Measurements from ENCODE around the gene FSTL3. TPM values are rescaled to one million over a fixed set of nuclear protein-coding genes. Genes with fewer than 3 reads are reported as not detected.

Gene FSTL3
- total RNA-seq, 3 donors from 2014 or later (not counting 1 experiment from before 2014, with no cell fraction given) = 1.5 to 1.9 (median 1.5) TPM

- Histone ChIP-seq H3K27me3 (ENCODE audit: control insufficient read depth, insufficient read depth, low read length) (no peaks in the 10 kb centered on the region), H3K4me1 (ENCODE audit: control insufficient read depth, insufficient read depth, low read length) (peaks cover 33% of the 10 kb centered on the region), H3K9me3 (ENCODE audit: control insufficient read depth, insufficient read depth, low read length) (no peaks in the 10 kb centered on the region), H3K36me3 (ENCODE audit: control insufficient read depth, insufficient read depth, low read length) (peaks cover 5% of the 10 kb centered on the region), H3K27ac (ENCODE audit: low read length) (peak overlapping the region; percentile 79), H3K4me3 (ENCODE audit: low read length) (peak overlapping the region; percentile 58)
- WGBS (ENCODE audit: insufficient coverage) = 33% methylated on average over 32 of the region's 32 CpGs
- intact Hi-C loops (cut with micrococcal nuclease) = no loop called here
- Mint-ChIP-seq H3K9me3 (no peaks in the 10 kb centered on the region), H3K27me3 (ENCODE audit: low read depth in 2 of 2) (no peaks in the 10 kb centered on the region), H3K4me1 (peaks cover 10 to 30% of the 10 kb centered on the region in 2 donors), H3K4me3 (peak overlapping the region; percentile 82), H3K36me3 (no peaks in the 10 kb centered on the region), H3K27ac (peak overlapping the region; percentile 87 to 95)
- DNase-seq = no peak
- TF ChIP-seq CTCF (IDR thresholded peaks at IDR 0.05) = no peak
- peak in 1 of 3 donors; percentile 3 for ATAC-seq
Observed at GRCh38 chr19:633786-634639, 42.2 kb upstream of the FSTL3 start.

DNA sequence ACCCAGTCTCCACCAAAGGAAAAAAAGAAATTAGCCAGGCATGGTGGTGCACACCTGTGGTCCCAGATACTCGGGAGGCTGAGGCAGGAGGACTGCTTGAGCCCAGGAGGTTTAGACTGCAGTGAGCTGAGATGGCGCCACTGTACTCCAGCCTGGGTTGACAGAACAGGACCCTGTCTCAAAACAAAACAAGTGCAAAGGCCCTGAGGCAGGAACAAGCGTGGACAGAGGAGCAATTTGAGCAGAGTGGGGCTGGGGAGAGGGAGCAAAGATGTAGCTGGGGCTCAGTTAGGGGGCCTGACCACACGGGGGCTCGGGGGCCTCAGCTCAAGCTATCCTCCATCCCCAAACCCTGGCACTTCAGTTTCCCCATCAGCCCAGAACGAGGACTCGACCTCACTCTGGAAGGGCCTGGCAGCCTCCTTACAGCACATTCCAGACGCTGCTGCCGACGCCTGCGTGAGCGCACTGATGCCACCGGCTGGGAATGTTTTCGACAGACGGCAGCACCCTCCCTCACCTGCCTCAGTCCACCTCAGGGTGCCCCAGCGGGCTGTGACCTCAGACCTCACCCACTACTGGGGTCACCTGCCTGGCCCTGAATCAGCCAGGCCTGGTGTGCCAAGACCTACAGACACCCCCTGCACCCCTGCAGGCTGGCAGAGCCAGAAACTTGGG is 41.1 kb upstream of the FSTL3 start:
- Histone ChIP-seq H3K36me3 (ENCODE audit: control insufficient read depth, insufficient read depth, low read length) (peaks cover 5% of the 10 kb centered on the region), H3K27me3 (ENCODE audit: control insufficient read depth, insufficient read depth, low read length) (no peaks in the 10 kb centered on the region), H3K9me3 (ENCODE audit: control insufficient read depth, insufficient read depth, low read length) (no peaks in the 10 kb centered on the region), H3K4me1 (ENCODE audit: control insufficient read depth, insufficient read depth, low read length) (peaks cover 39% of the 10 kb centered on the region), H3K27ac (ENCODE audit: low read length) (no peak overlapping the region), H3K4me3 (ENCODE audit: low read length) (no peak overlapping the region)
- Mint-ChIP-seq H3K4me1 (peaks cover 16 to 37% of the 10 kb centered on the region in 2 donors), H3K36me3 (no peaks in the 10 kb centered on the region), H3K27ac (no peak overlapping the region), H3K4me3 (no peak overlapping the region), H3K9me3 (no peaks in the 10 kb centered on the region), H3K27me3 (ENCODE audit: low read depth in 2 of 2) (no peaks in the 10 kb centered on the region)
- no peak for TF ChIP-seq CTCF (IDR thresholded peaks at IDR 0.05)
- WGBS (ENCODE audit: insufficient coverage) = 96% methylated on average over 16 of the region's 16 CpGs
- DNase-seq (no peak), ATAC-seq (no peak)
- intact Hi-C loops (cut with micrococcal nuclease) = no loop called here

- no peak for TF ChIP-seq CTCF (IDR thresholded peaks at IDR 0.05)
- WGBS (ENCODE audit: insufficient coverage) = 68% methylated on average over 17 of the region's 17 CpGs
- Histone ChIP-seq H3K27me3 (ENCODE audit: control insufficient read depth, insufficient read depth, low read length) (no peaks in the 10 kb centered on the region), H3K9me3 (ENCODE audit: control insufficient read depth, insufficient read depth, low read length) (no peaks in the 10 kb centered on the region), H3K36me3 (ENCODE audit: control insufficient read depth, insufficient read depth, low read length) (no peaks in the 10 kb centered on the region), H3K27ac (ENCODE audit: low read length) (no peak overlapping the region), H3K4me1 (ENCODE audit: control insufficient read depth, insufficient read depth, low read length) (peaks cover 21% of the 10 kb centered on the region), H3K4me3 (ENCODE audit: low read length) (peak overlapping the region; percentile 42)
- Mint-ChIP-seq H3K4me3 (peak overlapping the region; percentile 96), H3K27ac (peak overlapping the region; percentile 89 to 95), H3K36me3 (no peaks in the 10 kb centered on the region), H3K9me3 (no peaks in the 10 kb centered on the region), H3K27me3 (ENCODE audit: low read depth in 2 of 2) (no peaks in the 10 kb centered on the region), H3K4me1 (peaks cover 10 to 21% of the 10 kb centered on the region in 2 donors)
- DNase-seq (no peak), ATAC-seq (no peak)
- intact Hi-C loops (cut with micrococcal nuclease) = no loop called here
Observed at GRCh38 chr19:638906-639252, 37.3 kb upstream of the FSTL3 start.

Measured in natural killer cell (primary cell).